Testis (tissue), 3 donors: ENCODE measurements around the gene CROCC. TPM values are rescaled to one million over a fixed set of nuclear protein-coding genes. Genes with fewer than 3 reads are reported as not detected.
"Not testable (repeated sequence)": the region's sequence is repeated elsewhere in the genome, so short reads cannot be mapped to it uniquely, and the experiment has no call there.

Experiments
- DNase-seq: peaks from one replicate; pipeline ENCODE4 v3.0.0-alpha.2; 2019
- H3K27ac ChIP-seq, 2 donors: fragments of 200-600 bp; sonication (generic); one replicate each; pipeline ENCODE4 v1.5.1; 2019
- H3K27me3 ChIP-seq: fragments of 200-600 bp; sonication (generic); one replicate; pipeline ENCODE4 v1.5.1; 2019
- H3K36me3 ChIP-seq: fragments of 200-600 bp; sonication (generic); one replicate; pipeline ENCODE4 v1.5.1; 2017; ENCODE audit warnings: low read depth; ENCODE audit errors: missing control alignments
- H3K4me1 ChIP-seq: fragments of 200-600 bp; sonication (generic); one replicate; pipeline ENCODE4 v1.5.1; 2019
- H3K4me3 ChIP-seq, 2 donors: fragments of 200-600 bp; sonication (generic); one replicate each; pipeline ENCODE4 v1.5.1; 2017 to 2019
- H3K9me3 ChIP-seq: fragments of 200-600 bp; sonication (generic); one replicate; pipeline ENCODE4 v1.5.1; 2017
- CTCF ChIP-seq, 3 experiments: fragments of 450-650 bp in 2 of 3; fragments of 200-600 bp in 1 of 3; sonication (generic) in 1 of 3; IDR thresholded peaks; one replicate each; pipeline ENCODE4 v1.5.1; 2016 to 2019; ENCODE audit warnings: antibody characterized with exemption in 3 of 3, mild to moderate bottlenecking in 2 of 3, moderate library complexity in 1 of 3
- POLR2A ChIP-seq: fragments of 450-650 bp; IDR thresholded peaks from one replicate; pipeline ENCODE4 v1.6.1; 2017; ENCODE audit warnings: antibody characterized with exemption, mild to moderate bottlenecking, moderate library complexity
- WGBS, 2 donors: methylation state at CpG; one replicate each; pipeline ENCODE4 v1.1.5; 2018; 5-methylcytosine and 5-hydroxymethylcytosine counted together
- intact Hi-C: fragments of 100-400 bp; cut with DNase I; formaldehyde crosslinking; loops from one replicate; pipeline ENCODE4 v1.15.1; 2023; ENCODE audit warnings: low total_unique reads
- polyA plus RNA-seq: library from polyadenylated mRNA; stranded (reverse); fragments of 350-450 nt; fragmentation: Illumina TruSeq; extraction: RNeasy Lipid Tissue Mini Kit (QIAGEN cat#74804); gene quantifications from one replicate; pipeline ENCODE4 v1.2.3, GENCODE V29; 2014; ENCODE audit warnings: low read depth, low replicate concordance; ENCODE audit not compliant: insufficient read depth
- total RNA-seq, 2 donors: library from RNA; depleted of rRNA; stranded (reverse); fragments of >200 nt; gene quantifications; one replicate each; pipeline ENCODE4 v1.2.3, GENCODE V29; 2016

Gene CROCC
- total and polyA plus RNA-seq, 3 donors from 2014 or later, result 18.8 to 49.2 (median 49.1) TPM

- no peaks in the 10 kb centered on the region for H3K9me3 ChIP-seq
- intact Hi-C loops, result loop anchor here (10.0 kb wide), 1 partner anchor 66 kb away; no protein-coding TSS in a partner anchor
- DNase-seq, result no peak
- 95 to 97% methylated on average over 8 to 12 of the region's 12 CpGs for whole genome bisulfite sequencing, 2 donors
- TF ChIP-seq POLR2A, result no peak
- no peak for TF ChIP-seq CTCF (IDR thresholded peaks at IDR 0.05)
- no peaks in the 10 kb centered on the region for H3K4me1 ChIP-seq
- no peak overlapping the region for H3K4me3 ChIP-seq
- no peak overlapping the region for H3K27ac ChIP-seq
- no peaks in the 10 kb centered on the region for H3K36me3 ChIP-seq
- no peaks in the 10 kb centered on the region for H3K27me3 ChIP-seq
Observed at GRCh38 chr1:16958475-16958874, 36.7 kb downstream of the CROCC start.

- H3K36me3 ChIP-seq, result no peaks in the 10 kb centered on the region
- DNase-seq, result peak; percentile 86
- TF ChIP-seq CTCF (IDR thresholded peaks at IDR 0.05) (peak; percentile 21 to 58 (median 54)), POLR2A (no peak)
- H3K4me1 ChIP-seq, result no peaks in the 10 kb centered on the region
- 2 to 6% methylated on average over 16 to 49 of the region's 57 CpGs for WGBS, 2 donors
- peak overlapping the region; percentile 39 to 54 for H3K4me3 ChIP-seq
- H3K27me3 ChIP-seq, result no peaks in the 10 kb centered on the region
- H3K27ac ChIP-seq, result peak overlapping the region in 1 of 2 donors; percentile 48
- H3K9me3 ChIP-seq, result no peaks in the 10 kb centered on the region
- intact Hi-C loops, result no loop called here
Observed at GRCh38 chr1:16960560-16961296, 39.0 kb downstream of the CROCC start.

- H3K36me3 ChIP-seq, result no peaks in the 10 kb centered on the region
- intact Hi-C loops, result no loop called here
- H3K4me3 ChIP-seq, result peak overlapping the region; percentile 39 to 54
- WGBS, 2 donors, result 57 to 67% methylated on average over 14 of the region's 14 CpGs
- no peaks in the 10 kb centered on the region for H3K9me3 ChIP-seq
- TF ChIP-seq POLR2A, result no peak
- no peak for TF ChIP-seq CTCF (IDR thresholded peaks at IDR 0.05)
- no peak for DNase-seq
- no peaks in the 10 kb centered on the region for H3K27me3 ChIP-seq
- H3K4me1 ChIP-seq, result peaks cover under 1% of the 10 kb centered on the region
- H3K27ac ChIP-seq, result peak overlapping the region in 1 of 2 donors; percentile 48
Observed at GRCh38 chr1:16961297-16962133, 39.8 kb downstream of the CROCC start.

- intact Hi-C loops, H3K27me3 ChIP-seq, H3K4me3 ChIP-seq, H3K9me3 ChIP-seq, DNase-seq, H3K36me3 ChIP-seq, H3K27ac ChIP-seq: not testable (repeated sequence)
- peaks cover 12% of the 10 kb centered on the region for H3K4me1 ChIP-seq
- 95 to 97% methylated on average over 4 of the region's 4 CpGs for WGBS, 2 donors
Observed at GRCh38 chr1:16964169-16964568, 42.4 kb downstream of the CROCC start.

GRCh38 chr1:16965486-16966067 lies 43.8 kb downstream of the CROCC start:
- Histone ChIP-seq H3K27ac (no peak overlapping the region), H3K4me3 (no peak overlapping the region), H3K9me3 (no peaks in the 10 kb centered on the region), H3K27me3 (no peaks in the 10 kb centered on the region), H3K4me1 (peaks cover 12% of the 10 kb centered on the region), H3K36me3 (no peaks in the 10 kb centered on the region)
- DNase-seq, result no peak
- intact Hi-C loops, result no loop called here
- TF ChIP-seq CTCF (IDR thresholded peaks at IDR 0.05) (no peak), POLR2A (no peak)
- 92 to 95% methylated on average over 7 to 13 of the region's 13 CpGs for WGBS, 2 donors
